Pancreas (tissue), 10 donors: ENCODE measurements around the gene NUTM1. TPM values are rescaled to one million over a fixed set of nuclear protein-coding genes. Genes with fewer than 3 reads are reported as not detected.

Source experiments
- ATAC-seq, 4 donors: fragments of 200-7000 bp; cut with Tn5 transposase; one replicate each; pipeline versions ENCODE4 v1.8.0 to v1.9.1; 2020; ENCODE audit warnings: mild to moderate bottlenecking in 4 of 4, moderate library complexity in 4 of 4
- DNase-seq, 6 donors: peaks; one replicate each; pipeline ENCODE4 v3.0.0-alpha.2; 2020
- FAIRE-seq: peaks from 2 replicates; lab custom pipeline; 2012; peaks lifted over from hg19 to GRCh38; lab: Jason Lieb, UNC
- H3K27ac ChIP-seq, 4 donors: fragments of 200-600 bp; sonication (generic); 1 replicate in 3 of 4; 2 replicates in 1 of 4; pipeline versions ENCODE4 v1.5.0 to v1.8.0; 2020
- H3K27me3 ChIP-seq, 4 donors: fragments of 200-600 bp; one replicate each; pipeline ENCODE4 v1.8.0; 2021
- H3K36me3 ChIP-seq, 3 donors: fragments of 200-600 bp; sonication (generic) in 1 of 3; one replicate each; pipeline versions ENCODE4 v1.5.0 to v1.8.0; 2020 to 2021
- H3K4me1 ChIP-seq, 3 donors: fragments of 200-600 bp; one replicate each; pipeline ENCODE4 v1.8.0; 2021
- H3K4me3 ChIP-seq, 4 donors: fragments of 200-600 bp; sonication (generic) in 2 of 4; one replicate each; pipeline versions ENCODE4 v1.5.0 to v1.8.0; 2020 to 2021
- H3K9me3 ChIP-seq, 4 donors: fragments of 200-600 bp; one replicate each; pipeline ENCODE4 v1.8.0; 2021
- WGBS, 2 donors: extraction: QIAGEN DNeasy Blood & Tissue Kit; methylation state at CpG; one replicate each; pipeline ENCODE4 v1.1.7; 2013; 5-methylcytosine and 5-hydroxymethylcytosine counted together
- intact Hi-C, 3 donors: fragments of 100-400 bp; cut with DNase I; formaldehyde crosslinking; loops; one replicate each; pipeline versions ENCODE4 v1.11.1 to v1.14.2; 2022
- polyA plus RNA-seq, 2 donors: library from polyadenylated mRNA; stranded (reverse); fragments of 200-250 nt; gene quantifications; one replicate each; pipeline ENCODE4 v1.2.3, GENCODE V29; 2013
- total RNA-seq, 6 donors: library from RNA; stranded (reverse); fragmentation: NEBNext Ultra II Directional in 4 of 6; extraction: Animal tissue kit (Norgen Biotek cat#: 25700) in 4 of 6; gene quantifications; one replicate each; pipeline versions ENCODE4 v1.2.1 to v1.2.4, GENCODE V29; 2021 to 2023
- TF ChIP-seq, protein P1 (sequence below), 4 donors: fragments of 200-600 bp; sonication (generic) in 3 of 4; IDR thresholded peaks; one replicate each; pipeline versions ENCODE4 v1.5.0 to v1.8.0; 2021; ENCODE audit warnings: antibody characterized with exemption in 4 of 4
- donor health status: healthy with polysubstance abuse.
- donor health status: DM: no; HTN: no; CAD: no; lungs with moderate emphysema.
- donor health status: DM: no; HTN: no; CAD: no.
- donor health status: control.
- donor health status: control.
- donor health status: Bipolar disorder and iron deficiency.
- donor health status: DM: yes; HTN: yes; CAD: no.
- donor health status: DM: no; HTN: no; CAD: no.
- donor health status: DM: no; HTN: no; CAD: no.
- donor health status: DM: yes; HTN: yes; CAD: no.

The NUTM1 gene, protein sequence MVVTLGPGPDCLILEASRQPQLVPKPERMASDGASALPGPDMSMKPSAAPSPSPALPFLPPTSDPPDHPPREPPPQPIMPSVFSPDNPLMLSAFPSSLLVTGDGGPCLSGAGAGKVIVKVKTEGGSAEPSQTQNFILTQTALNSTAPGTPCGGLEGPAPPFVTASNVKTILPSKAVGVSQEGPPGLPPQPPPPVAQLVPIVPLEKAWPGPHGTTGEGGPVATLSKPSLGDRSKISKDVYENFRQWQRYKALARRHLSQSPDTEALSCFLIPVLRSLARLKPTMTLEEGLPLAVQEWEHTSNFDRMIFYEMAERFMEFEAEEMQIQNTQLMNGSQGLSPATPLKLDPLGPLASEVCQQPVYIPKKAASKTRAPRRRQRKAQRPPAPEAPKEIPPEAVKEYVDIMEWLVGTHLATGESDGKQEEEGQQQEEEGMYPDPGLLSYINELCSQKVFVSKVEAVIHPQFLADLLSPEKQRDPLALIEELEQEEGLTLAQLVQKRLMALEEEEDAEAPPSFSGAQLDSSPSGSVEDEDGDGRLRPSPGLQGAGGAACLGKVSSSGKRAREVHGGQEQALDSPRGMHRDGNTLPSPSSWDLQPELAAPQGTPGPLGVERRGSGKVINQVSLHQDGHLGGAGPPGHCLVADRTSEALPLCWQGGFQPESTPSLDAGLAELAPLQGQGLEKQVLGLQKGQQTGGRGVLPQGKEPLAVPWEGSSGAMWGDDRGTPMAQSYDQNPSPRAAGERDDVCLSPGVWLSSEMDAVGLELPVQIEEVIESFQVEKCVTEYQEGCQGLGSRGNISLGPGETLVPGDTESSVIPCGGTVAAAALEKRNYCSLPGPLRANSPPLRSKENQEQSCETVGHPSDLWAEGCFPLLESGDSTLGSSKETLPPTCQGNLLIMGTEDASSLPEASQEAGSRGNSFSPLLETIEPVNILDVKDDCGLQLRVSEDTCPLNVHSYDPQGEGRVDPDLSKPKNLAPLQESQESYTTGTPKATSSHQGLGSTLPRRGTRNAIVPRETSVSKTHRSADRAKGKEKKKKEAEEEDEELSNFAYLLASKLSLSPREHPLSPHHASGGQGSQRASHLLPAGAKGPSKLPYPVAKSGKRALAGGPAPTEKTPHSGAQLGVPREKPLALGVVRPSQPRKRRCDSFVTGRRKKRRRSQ
- total RNA-seq (not detected), polyA plus RNA-seq (not detected)

DNA sequence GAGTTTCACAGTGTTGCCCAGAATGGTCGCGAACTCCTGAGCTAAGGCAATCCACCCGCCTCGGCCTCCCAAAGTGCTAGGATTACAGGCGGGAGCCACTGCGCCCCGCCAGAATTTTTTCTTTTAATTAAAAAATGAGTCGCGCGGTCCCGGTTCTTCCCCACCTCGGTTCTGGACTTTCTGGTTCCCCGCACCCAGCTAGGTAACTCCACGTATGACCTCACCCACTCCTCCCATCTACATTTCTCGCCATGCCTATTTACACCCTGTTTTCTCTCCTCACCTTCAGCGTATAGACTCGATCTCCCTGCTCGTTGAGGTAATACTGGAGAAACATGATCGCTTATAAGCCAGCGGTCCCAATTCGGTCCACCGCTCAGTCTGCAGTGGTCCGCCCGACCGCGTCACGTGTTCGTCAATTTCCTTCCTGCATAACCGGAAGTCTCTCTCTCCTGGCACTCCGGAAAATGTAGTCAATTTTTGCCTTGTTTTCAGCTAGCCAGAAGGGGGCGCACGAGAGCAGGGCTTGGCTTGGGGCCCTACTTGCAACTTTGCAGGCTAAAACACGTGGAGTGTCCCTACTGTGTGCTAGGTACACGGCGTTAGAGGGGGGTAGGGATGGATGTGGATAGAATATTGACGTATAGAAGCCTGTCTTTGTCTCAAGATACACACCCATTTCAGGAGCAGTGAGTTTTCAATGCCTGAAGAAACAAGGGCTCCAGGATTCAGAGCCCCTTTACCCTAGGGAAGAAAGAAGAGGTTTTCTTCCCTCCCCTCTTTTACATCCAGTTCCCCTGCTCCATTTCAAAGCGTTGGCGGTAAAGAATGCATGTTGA is at the start of gene NUTM1, which contains the start of gene NOP10:
TSS of gene NUTM1 (plus strand) at position 579 of the 839 bp plus-strand sequence. CDS start 382 bp downstream, outside the sequence.
TSS of gene NOP10 (minus strand) at position 400 of the 839 bp plus-strand sequence. CDS start at position 337, 63 bp downstream.
- Histone ChIP-seq H3K27ac (peak within 1 kb of the TSS; percentile 61 to 89 (median 87)), H3K4me1 (peaks cover 0 to 9% (median 0%) of the 10 kb centered on the region in 3 donors), H3K27me3 (no peaks in the 10 kb centered on the region), H3K4me3 (peak within 1 kb of the TSS; percentile 47 to 85 (median 54)), H3K9me3 (no peaks in the 10 kb centered on the region), H3K36me3 (no peaks in the 10 kb centered on the region)
- TF ChIP-seq, protein P1, sequence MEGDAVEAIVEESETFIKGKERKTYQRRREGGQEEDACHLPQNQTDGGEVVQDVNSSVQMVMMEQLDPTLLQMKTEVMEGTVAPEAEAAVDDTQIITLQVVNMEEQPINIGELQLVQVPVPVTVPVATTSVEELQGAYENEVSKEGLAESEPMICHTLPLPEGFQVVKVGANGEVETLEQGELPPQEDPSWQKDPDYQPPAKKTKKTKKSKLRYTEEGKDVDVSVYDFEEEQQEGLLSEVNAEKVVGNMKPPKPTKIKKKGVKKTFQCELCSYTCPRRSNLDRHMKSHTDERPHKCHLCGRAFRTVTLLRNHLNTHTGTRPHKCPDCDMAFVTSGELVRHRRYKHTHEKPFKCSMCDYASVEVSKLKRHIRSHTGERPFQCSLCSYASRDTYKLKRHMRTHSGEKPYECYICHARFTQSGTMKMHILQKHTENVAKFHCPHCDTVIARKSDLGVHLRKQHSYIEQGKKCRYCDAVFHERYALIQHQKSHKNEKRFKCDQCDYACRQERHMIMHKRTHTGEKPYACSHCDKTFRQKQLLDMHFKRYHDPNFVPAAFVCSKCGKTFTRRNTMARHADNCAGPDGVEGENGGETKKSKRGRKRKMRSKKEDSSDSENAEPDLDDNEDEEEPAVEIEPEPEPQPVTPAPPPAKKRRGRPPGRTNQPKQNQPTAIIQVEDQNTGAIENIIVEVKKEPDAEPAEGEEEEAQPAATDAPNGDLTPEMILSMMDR (IDR thresholded peaks at IDR 0.05): peak; percentile 84 to 93 (median 91)
- no peak for FAIRE-seq
- intact Hi-C loops: loop anchor here in 1 of 3 donors (5.0 kb wide), 1 partner anchor 244 kb away; no protein-coding TSS in a partner anchor
- ATAC-seq: peak; percentile 96 to 98 (median 98)
- DNase-seq: peak; percentile 84 to 97 (median 89)
- 1% methylated on average over 38 of the region's 38 CpGs for WGBS, 2 donors

DNA sequence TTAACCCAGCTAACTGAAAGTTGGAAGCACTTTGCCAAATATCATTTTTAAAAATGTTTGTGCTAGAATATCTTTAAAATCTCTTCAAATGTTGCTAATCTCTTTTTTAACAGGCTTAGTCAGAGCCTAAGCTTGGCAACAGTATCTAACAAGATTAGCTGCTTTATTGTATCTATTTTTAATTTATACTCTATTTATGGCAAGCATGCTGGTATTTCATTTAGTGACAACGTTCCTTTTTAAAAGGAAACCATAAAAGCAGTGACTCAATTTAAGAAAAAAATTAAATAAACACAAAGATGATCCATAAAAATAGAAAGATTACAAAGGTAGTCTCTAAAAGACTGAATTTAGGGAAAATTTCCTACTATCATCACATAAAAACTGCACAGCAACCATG is 46.1 kb upstream of the NUTM1 start:
- TF ChIP-seq, protein P1 (IDR thresholded peaks at IDR 0.05): no peak
- intact Hi-C loops: no loop called here
- no peak overlapping the region for H3K27ac ChIP-seq
- no peaks in the 10 kb centered on the region for H3K27me3 ChIP-seq
- no peaks in the 10 kb centered on the region for H3K36me3 ChIP-seq
- 29 to 57% methylated on average over 1 of the region's 1 CpG for WGBS, 2 donors
- H3K9me3 ChIP-seq: no peaks in the 10 kb centered on the region
- ATAC-seq (no peak), FAIRE-seq (no peak), DNase-seq (no peak)
- no peaks in the 10 kb centered on the region for H3K4me1 ChIP-seq
- H3K4me3 ChIP-seq: no peak overlapping the region

DNA sequence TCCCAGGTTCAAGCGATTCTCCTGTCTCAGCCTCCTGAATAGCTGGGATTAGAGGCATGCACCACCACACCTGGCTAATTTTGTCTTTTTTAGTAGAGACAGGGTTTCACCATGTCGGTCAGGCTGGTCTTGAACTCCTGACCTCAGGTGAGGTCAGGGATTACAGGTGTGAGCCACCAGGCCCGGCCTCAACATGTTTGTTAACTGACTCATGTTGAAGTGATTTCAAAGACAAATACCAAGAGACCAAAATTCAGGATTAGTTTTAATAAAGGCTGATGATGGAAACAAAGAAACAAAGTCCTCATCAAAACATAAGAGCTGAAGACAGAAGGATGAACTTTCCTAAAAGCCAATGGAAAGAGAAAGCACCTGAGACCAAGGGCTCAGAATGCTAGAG is 42.1 kb upstream of the NUTM1 start:
- H3K27ac ChIP-seq: no peak overlapping the region
- no peak overlapping the region for H3K4me3 ChIP-seq
- intact Hi-C loops: no loop called here
- H3K4me1 ChIP-seq: no peaks in the 10 kb centered on the region
- no peaks in the 10 kb centered on the region for H3K9me3 ChIP-seq
- DNase-seq: no peak
- FAIRE-seq: no peak
- TF ChIP-seq, protein P1 (IDR thresholded peaks at IDR 0.05): no peak
- 77 to 87% methylated on average over 3 of the region's 3 CpGs for WGBS, 2 donors
- no peaks in the 10 kb centered on the region for H3K36me3 ChIP-seq
- no peaks in the 10 kb centered on the region for H3K27me3 ChIP-seq
- no peak for ATAC-seq

DNA sequence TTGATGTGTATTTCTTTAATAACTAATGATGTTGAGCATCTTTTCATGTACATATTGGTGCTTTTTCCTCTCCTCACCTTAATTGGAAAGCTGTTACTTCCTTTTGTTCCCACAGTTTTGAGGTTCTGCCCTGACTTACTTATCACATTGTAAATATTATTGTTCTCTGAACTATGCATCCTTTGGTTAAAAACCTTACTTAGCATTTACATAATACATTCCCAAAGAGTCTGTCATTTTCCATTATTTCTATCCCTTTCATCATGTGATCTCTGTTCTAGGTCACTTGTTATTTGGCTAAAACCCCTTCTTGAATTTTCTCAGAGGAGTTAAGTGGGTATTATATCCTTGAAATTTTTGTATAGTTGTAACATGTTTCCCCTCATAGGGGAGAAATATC is 38.5 kb upstream of the NUTM1 start:
- Histone ChIP-seq H3K4me3 (no peak overlapping the region), H3K4me1 (no peaks in the 10 kb centered on the region), H3K27me3 (no peaks in the 10 kb centered on the region), H3K36me3 (no peaks in the 10 kb centered on the region), H3K9me3 (no peaks in the 10 kb centered on the region), H3K27ac (no peak overlapping the region)
- intact Hi-C loops: no loop called here
- FAIRE-seq (no peak), DNase-seq (no peak), ATAC-seq (no peak)
- TF ChIP-seq, protein P1 (IDR thresholded peaks at IDR 0.05): no peak
